ENCODE measurements around the gene GRM4.

- TF ChIP-seq, protein P1, sequence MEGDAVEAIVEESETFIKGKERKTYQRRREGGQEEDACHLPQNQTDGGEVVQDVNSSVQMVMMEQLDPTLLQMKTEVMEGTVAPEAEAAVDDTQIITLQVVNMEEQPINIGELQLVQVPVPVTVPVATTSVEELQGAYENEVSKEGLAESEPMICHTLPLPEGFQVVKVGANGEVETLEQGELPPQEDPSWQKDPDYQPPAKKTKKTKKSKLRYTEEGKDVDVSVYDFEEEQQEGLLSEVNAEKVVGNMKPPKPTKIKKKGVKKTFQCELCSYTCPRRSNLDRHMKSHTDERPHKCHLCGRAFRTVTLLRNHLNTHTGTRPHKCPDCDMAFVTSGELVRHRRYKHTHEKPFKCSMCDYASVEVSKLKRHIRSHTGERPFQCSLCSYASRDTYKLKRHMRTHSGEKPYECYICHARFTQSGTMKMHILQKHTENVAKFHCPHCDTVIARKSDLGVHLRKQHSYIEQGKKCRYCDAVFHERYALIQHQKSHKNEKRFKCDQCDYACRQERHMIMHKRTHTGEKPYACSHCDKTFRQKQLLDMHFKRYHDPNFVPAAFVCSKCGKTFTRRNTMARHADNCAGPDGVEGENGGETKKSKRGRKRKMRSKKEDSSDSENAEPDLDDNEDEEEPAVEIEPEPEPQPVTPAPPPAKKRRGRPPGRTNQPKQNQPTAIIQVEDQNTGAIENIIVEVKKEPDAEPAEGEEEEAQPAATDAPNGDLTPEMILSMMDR (IDR thresholded peaks at IDR 0.05) = no peak
- TF ChIP-seq RFX5 (IDR thresholded peaks at IDR 0.05; ENCODE audit: low read length) (no peak), CHD2 (IDR thresholded peaks at IDR 0.05; ENCODE audit: low read length, partially characterized antibody) (no peak)
Measured at GRCh38 chr6:34112126-34112525, 33.8 kb downstream of the GRM4 start.

Data from SK-N-SH (cell line).